GM10248 (cell line): Measurements from ENCODE around the gene FAM210B.

Experiments used
- CTCF ChIA-PET: fragments of 300-600 bp; sonication (Branson Sonifier 250); formaldehyde crosslinking; extraction: SDS; loops from one replicate; lab custom pipeline; 2021; ENCODE audit warnings: antibody characterized with exemption; lab: Yijun Ruan, JAX
- POLR2A ChIA-PET: fragments of 350-650 bp; sonication (Branson Sonifier 250); formaldehyde crosslinking; extraction: SDS; loops from one replicate; lab custom pipeline; 2020; ENCODE audit warnings: antibody characterized with exemption; lab: Yijun Ruan, JAX
- DNase-seq: peaks from one replicate; pipeline ENCODE4 v3.0.0; 2012; ENCODE audit errors: extremely low spot score
- CTCF ChIP-seq: IDR thresholded peaks from 2 replicates; pipeline ENCODE4 v1.5.1; 2012; ENCODE audit warnings: mild to moderate bottlenecking, low read depth; ENCODE audit errors: extremely low read depth, missing control alignments, control extremely low read depth

FAM210B gene

GRCh38 chr20:56348305-56348693 is 10.5 kb upstream of the FAM210B start:
- POLR2A ChIA-PET = no interaction called here
- TF ChIP-seq CTCF = no peak
- CTCF ChIA-PET = no interaction called here
- no peak for DNase-seq

DNA sequence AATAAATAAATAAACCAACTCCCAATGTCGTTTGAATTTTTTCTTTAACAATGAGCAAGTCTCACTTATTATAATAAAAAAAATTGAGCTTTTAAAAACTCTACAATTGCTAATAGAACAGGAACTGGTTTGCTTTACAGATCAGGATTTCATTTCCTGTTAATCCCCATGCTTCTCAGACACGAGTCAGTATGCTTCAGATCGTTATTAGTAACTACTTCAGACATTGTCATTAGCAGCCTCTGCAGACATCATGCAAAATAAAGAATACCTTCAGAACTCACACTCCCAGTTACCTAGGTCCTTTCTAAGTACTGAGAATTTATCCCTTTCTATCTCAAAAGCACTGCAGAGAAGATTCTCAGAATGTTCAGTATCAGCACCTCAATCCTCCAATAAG is 10.0 kb upstream of the FAM210B start:
- CTCF ChIA-PET = interaction anchor here (1.1 kb wide), 1 partner anchor 9 kb away, joined by 3 read pairs; no protein-coding TSS in a partner anchor
- DNase-seq = no peak
- POLR2A ChIA-PET = no interaction called here
- no peak for TF ChIP-seq CTCF

- ChIA-PET CTCF (interaction anchor here (1.0 kb wide), 1 partner anchor 9 kb away, joined by 3 read pairs; no protein-coding TSS in a partner anchor), POLR2A (no interaction called here)
- DNase-seq = no peak
- no peak for TF ChIP-seq CTCF
Measured at GRCh38 chr20:56350842-56351241, 7.9 kb upstream of the FAM210B start.

DNA sequence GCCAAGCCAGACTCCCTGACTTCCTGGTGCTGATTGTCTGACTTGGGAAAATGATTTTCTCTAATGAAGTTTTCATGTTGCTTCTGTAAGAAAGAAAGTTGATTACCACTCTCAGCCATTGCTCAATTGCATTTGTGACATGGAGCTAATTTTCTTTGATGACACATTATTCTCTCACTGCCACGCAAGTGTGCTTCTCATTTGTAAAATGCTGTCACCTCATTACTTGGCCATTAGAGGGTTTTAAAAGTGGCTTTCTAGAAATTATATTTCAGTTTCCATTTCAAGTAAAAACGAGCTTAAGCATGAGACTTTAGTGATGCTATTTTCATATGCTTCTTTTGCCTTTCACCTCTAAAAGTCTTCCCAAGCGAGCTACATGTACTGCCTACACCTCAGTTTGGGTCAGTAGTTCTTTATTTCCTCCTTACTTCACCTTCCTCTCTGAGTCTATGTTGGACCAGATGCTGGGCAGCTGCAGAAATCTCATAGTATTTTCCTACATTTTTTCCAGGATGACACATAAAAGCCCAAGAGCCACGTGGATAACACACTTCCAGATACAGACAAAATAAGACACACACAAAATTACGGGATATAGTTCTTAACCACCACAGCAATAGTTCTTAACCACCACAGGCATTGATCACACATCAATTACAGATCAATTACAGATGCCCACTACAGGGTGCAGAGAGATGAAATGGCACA is 6.3 kb upstream of the FAM210B start:
- no peak for TF ChIP-seq CTCF
- CTCF ChIA-PET = interaction anchor here (1.1 to 2.4 kb wide), 4 partner anchors 9 to 28 kb away, joined by 3 to 12 read pairs (median 3); no protein-coding TSS in a partner anchor
- no peak for DNase-seq
- POLR2A ChIA-PET = no interaction called here

DNA sequence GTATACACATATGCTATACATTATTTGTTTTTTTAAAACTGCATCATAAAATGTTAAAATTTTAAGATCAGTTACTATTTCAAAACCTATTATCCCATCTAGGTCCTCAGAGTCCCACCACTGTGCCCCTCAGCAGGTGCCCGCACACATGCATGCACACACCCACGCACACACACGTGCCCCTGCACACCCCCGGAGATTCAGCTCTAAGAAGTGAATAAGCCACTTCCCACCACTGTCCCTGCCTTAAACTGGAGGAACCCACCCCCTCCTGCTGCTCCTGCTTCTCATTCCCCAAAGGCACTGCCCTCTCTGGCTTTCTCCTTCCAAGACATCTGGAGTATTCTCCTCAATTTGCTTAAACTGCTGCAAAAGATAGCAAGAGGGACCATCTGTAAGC is 5.4 kb upstream of the FAM210B start:
- ChIA-PET POLR2A (no interaction called here), CTCF (interaction anchor here (1.1 to 2.4 kb wide), 3 partner anchors 10 to 22 kb away, joined by 3 to 12 read pairs (median 3); no protein-coding TSS in a partner anchor)
- no peak for DNase-seq
- no peak for TF ChIP-seq CTCF

DNA sequence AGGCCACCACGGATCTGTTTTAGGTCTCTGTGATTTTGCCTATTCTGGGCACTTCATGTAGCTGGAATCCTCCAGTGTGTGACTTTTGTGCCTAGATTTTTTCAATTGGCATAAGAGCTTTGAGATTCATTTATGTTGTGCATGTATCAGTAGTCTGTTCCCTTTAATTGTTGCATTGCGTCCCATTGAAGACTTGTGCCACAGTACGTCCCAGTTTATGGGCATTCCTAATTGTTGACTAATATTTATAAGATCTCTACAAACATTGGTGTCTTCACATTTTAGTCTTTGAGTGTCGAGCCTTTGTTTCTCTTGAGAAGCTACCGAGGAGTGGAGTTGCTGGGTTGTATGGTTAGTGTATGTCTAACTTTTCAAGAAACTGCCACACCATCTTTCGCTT is 704 bp upstream of the FAM210B start:
- TF ChIP-seq CTCF = no peak
- ChIA-PET CTCF (interaction anchor here (1.1 to 1.9 kb wide), 6 partner anchors 11 to 48 kb away, joined by 3 to 6 read pairs (median 4); partner anchors contain the start of genes AURKA and CSTF1), POLR2A (interaction anchor here (0.6 kb wide), 1 partner anchor 434 kb away, joined by 3 read pairs; no protein-coding TSS in a partner anchor)
- DNase-seq = no peak
